ENCODE results near the gene PLAU. TPM values are rescaled to one million over a fixed set of nuclear protein-coding genes. Genes with fewer than 3 reads are reported as not detected.
A peak's percentile ranks its signal among the peaks of the same experiment; 100 is the strongest.

PLAU gene
- total and polyA plus RNA-seq, 2 of the 13 experiments (the other 11 are each of a cell fraction or from before 2014, with no cell fraction given) = 0.45 to 11.2 TPM

- TF ChIP-seq ZBTB14 (CRISPR knock-in tag; IDR thresholded peaks at IDR 0.05) = no peak
- 0 out of 2 replicates have a peak, but pooled peaks have one; percentile 28 for TF ChIP-seq ZNF343 (CRISPR knock-in tag; IDR thresholded peaks at IDR 0.05)
- peak; percentile 62; the same call in 1 of the 2 replicates for TF ChIP-seq ZNF607 (CRISPR knock-in tag; IDR thresholded peaks at IDR 0.05; ENCODE audit: borderline replicate concordance)
- 0 out of 2 replicates have a peak, but pooled peaks have one; percentile 44 for TF ChIP-seq GTF3A (CRISPR knock-in tag; conservative IDR thresholded peaks at IDR 0.05)
- no peak for TF ChIP-seq ZNF260 (CRISPR knock-in tag; IDR thresholded peaks at IDR 0.05; ENCODE audit: borderline replicate concordance, low read depth)
- TF ChIP-seq GLI4 (CRISPR knock-in tag; IDR thresholded peaks at IDR 0.05; ENCODE audit: borderline replicate concordance) = no peak
- no peak for TF ChIP-seq ZUFSP (CRISPR knock-in tag; IDR thresholded peaks at IDR 0.05; ENCODE audit: borderline replicate concordance)
- peak; percentile 37 for TF ChIP-seq PATZ1 (CRISPR knock-in tag; IDR thresholded peaks at IDR 0.05)
- TF ChIP-seq DR1 (CRISPR knock-in tag; IDR thresholded peaks at IDR 0.05) = 0 out of 2 replicates have a peak, but pooled peaks have one; percentile 33
- TF ChIP-seq UBTF (CRISPR knock-in tag; IDR thresholded peaks at IDR 0.05) = peak; percentile 69; the same call in 1 of the 2 replicates
- TF ChIP-seq REL (CRISPR knock-in tag; conservative IDR thresholded peaks at IDR 0.05) = no peak
- peak; percentile 20 for TF ChIP-seq ASH2L (IDR thresholded peaks at IDR 0.05; ENCODE audit: insufficient read length, low read depth, low read length)
- no peak for TF ChIP-seq THAP11 (CRISPR knock-in tag; IDR thresholded peaks at IDR 0.05)
- peak; percentile 72 for TF ChIP-seq ZNF777 (CRISPR knock-in tag; IDR thresholded peaks at IDR 0.05)
- TF ChIP-seq AGO2 (optimal IDR thresholded peaks at IDR 0.05; ENCODE audit: low read depth, low read length) = peak; percentile 39
- TF ChIP-seq ZNF574 (CRISPR knock-in tag; IDR thresholded peaks at IDR 0.05) = no peak
- TF ChIP-seq ZNF230 (CRISPR knock-in tag; IDR thresholded peaks at IDR 0.05) = no peak
- no peak for TF ChIP-seq MEF2D (CRISPR knock-in tag; IDR thresholded peaks at IDR 0.05)
Observed at GRCh38 chr10:73910764-73911552, at the start of gene PLAU (continued).
